HFF-Myc (cell line): Measurements from ENCODE around the gene SERPINB10.
"Not testable (repeated sequence)": the region's sequence is repeated elsewhere in the genome, so short reads cannot be mapped to it uniquely, and the experiment has no call there.

ENCODE experiments used
- DNase-seq: peaks from one replicate; pipeline ENCODE4 v3.0.0-alpha.2; 2011; ENCODE audit warnings: low read depth; ENCODE audit errors: extremely low read depth
- H3K4me3 ChIP-seq: replicated peaks from 2 replicates; pipeline ENCODE4 v1.5.1; 2011; ENCODE audit warnings: low read depth, mild to moderate bottlenecking, control low read depth, low read length
- CTCF ChIP-seq: IDR thresholded peaks from 2 replicates; pipeline ENCODE4 v1.5.1; 2012; ENCODE audit warnings: mild to moderate bottlenecking, low read depth, low read length, control low read depth; ENCODE audit errors: missing control alignments

Gene SERPINB10

GRCh38 chr18:63936932-63937393 is 29.2 kb downstream of the SERPINB10 start:
- no peak for TF ChIP-seq CTCF
- peak overlapping the region; percentile 50 for H3K4me3 ChIP-seq
- DNase-seq: no peak

GRCh38 chr18:63940008-63940407 is 32.2 kb downstream of the SERPINB10 start:
- no peak overlapping the region for H3K4me3 ChIP-seq
- no peak for DNase-seq
- no peak for TF ChIP-seq CTCF

- H3K4me3 ChIP-seq, DNase-seq: not testable (repeated sequence)
Observed at GRCh38 chr18:63940543-63941050, 32.8 kb downstream of the SERPINB10 start.

GRCh38 chr18:63947051-63947790 is 39.5 kb downstream of the SERPINB10 start:
- DNase-seq: no peak
- TF ChIP-seq CTCF: no peak
- no peak overlapping the region for H3K4me3 ChIP-seq

- no peak for DNase-seq
- TF ChIP-seq CTCF: peak; percentile 47
- peak within 1 kb of the TSS; percentile 41 for H3K4me3 ChIP-seq
Observed at GRCh38 chr18:63949068-63949737, 41.4 kb downstream of the SERPINB10 start, which contains the start of gene HMSD. TSS of gene HMSD (plus strand) at chr18:63949301. CDS start at chr18:63953456, 4,155 bp downstream.

GRCh38 chr18:63951302-63951705 is 43.5 kb downstream of the SERPINB10 start:
- DNase-seq: no peak
- TF ChIP-seq CTCF: peak; percentile 25
- H3K4me3 ChIP-seq: no peak overlapping the region

GRCh38 chr18:63953811-63954210 is 46.1 kb downstream of the SERPINB10 start:
- H3K4me3 ChIP-seq: no peak overlapping the region
- no peak for TF ChIP-seq CTCF
- DNase-seq: peak; percentile 59
